Stimulated activated naive CD4-positive, alpha-beta T cell treated with Interleukin-2 at 50 U/mL for 16 hours (primary cell): ENCODE measurements around the gene RCN1.
"Not testable (repeated sequence)": the region's sequence is repeated elsewhere in the genome, so short reads cannot be mapped to it uniquely, and the experiment has no call there.

ENCODE experiments used
- DNase-seq: peaks from one replicate; lab custom pipeline; 2025; lab: John Stamatoyannopoulos, UW

The RCN1 gene

GRCh38 chr11:32113200-32113919, 22.5 kb downstream of the RCN1 start:
- DNase-seq = no peak

DNA sequence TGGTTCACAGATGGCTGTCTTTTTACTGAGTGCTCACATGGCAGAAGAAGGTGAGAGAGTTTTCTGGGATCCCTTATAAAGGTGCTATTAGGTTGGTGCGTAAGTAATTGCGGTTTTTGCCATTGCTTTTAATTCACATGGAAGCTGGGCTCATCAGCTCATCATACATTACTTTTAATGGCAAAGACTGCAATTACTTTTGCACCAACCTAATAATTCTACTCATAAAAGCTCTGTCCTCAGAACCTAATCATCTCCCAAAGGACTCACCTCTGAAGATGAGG, 23.0 kb downstream of the RCN1 start:
- no peak for DNase-seq

DNA sequence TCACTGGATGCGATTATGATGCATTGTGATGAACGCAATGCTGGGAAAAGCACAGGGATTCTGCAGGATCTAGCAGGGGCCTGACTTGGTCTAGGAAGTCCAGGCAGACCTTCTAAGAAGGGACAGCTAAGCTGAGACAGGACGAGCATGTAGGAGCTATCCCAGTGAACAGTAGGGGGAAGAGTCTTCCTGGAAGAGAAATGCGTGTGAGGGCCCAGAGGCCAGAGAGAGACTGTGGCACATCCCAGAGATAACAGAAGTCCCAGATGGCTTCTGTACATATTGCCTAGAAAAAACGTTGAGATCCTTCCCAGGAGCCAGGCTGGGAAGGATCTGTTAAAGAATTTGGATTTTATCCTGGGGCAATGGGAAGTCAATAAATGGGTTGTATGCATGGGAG, 24.6 kb downstream of the RCN1 start:
- no peak for DNase-seq

GRCh38 chr11:32116668-32117067, 25.8 kb downstream of the RCN1 start:
- no peak for DNase-seq

DNA sequence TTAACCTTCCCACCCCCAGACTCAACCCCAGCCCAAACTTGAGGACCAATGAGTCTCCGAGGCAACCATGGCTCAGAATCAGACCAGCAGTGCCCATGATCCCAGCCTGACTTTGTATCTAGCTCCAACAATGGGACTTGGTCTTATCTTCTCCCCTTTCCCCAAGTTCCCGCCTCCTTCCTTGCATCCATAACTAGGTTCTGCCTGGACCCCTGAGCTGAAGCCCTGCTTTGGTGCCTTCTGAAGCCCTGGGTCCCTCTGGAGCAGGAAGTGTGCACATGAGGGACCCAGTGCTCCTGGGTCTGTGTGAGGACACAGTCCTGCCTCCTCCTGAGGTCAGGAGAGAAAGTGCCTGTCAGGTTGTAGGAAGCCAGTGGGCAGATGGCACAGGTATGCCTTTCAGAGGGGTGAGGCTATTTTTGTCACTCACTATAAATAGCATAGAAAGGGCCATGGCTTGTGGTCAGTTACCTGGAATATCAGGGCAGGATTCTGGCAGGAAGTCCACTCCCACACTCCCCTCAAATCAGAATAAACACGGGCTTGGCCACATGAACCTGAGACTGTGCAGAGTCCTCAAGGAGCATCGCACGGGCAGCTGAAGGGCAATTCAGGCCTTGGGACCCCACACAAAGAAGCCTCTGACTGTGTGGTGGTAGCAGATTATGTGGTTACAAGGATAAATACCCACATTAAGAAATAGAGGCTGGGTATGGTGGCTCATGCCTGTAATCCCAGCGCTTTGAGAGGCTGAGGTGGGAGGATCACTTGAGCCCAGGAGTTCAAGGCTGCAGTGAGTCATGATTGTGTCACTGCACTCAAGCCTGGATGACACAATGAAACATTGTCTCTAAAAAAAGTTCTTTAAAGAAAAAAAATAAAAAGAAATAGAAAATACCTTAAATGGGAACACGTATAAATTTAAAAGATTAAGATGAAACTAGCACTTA, 27.4 kb downstream of the RCN1 start:
- no peak for DNase-seq

DNA sequence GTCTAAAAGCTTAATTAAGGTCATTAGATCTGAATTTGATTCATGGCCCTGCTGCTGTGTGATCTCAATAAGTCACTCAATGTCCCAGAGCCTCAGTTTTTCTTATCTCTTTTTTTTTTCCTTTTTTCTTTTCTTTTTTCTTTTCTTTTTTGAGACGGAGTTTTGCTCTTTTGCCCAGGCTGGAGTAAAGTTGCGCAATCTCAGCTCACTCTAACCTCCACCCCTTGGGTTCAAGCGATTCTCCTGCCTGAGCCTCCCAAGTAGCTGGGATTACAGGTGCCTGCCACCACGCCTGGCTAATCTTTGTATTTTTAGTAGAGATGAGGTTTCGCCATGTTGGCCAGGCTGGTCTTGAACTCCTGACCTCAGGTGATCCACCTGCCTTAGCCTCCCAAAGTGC, 28.3 kb downstream of the RCN1 start:
- DNase-seq = not testable (repeated sequence)

GRCh38 chr11:32121012-32121411, 30.1 kb downstream of the RCN1 start:
- no peak for DNase-seq

DNA sequence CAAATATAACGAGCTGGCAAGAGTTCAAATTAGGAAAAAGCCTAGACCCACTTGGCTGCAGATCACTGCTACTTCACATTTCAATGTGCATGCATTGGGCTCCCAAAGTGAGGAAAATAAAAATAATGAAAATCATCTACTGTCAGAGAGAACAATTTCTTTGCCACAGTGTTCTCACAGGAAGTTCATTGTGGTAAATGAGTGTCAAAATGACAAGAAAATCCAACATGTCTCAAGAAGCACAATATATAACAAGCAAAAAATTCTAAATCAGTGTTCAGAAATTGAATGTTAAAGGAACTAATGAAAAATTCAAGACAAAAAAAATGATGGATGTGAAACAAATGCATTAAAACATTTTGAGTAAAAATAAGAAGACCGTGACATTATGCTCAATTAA, 31.3 kb downstream of the RCN1 start:
- DNase-seq = no peak

GRCh38 chr11:32131321-32131720, 40.4 kb downstream of the RCN1 start:
- DNase-seq = no peak

DNA sequence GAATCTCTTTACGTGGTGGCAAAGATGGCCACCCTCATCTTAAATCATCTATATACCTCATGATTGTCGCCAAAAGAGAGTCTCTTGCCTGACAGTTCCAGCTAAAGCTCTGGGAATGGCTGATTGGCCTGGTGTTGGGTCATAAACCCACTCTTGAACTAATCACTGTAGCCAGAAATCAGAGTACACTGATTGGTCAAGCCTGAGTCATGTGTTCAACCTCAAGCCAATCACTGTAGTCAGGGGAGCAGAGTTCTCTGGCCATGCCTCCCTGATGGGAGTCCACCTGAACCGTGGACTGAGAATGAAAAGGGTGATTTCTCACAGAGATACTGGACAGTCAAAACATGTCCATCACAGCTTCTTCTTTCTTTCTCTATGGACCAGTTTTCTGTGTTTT, 45.8 kb downstream of the RCN1 start:
- no peak for DNase-seq

- no peak for DNase-seq
These were observed 46.4 kb downstream of the RCN1 start for GRCh38 chr11:32137263-32137662.

- DNase-seq = no peak
These were observed 47.0 kb downstream of the RCN1 start for GRCh38 chr11:32137869-32138268.

DNA sequence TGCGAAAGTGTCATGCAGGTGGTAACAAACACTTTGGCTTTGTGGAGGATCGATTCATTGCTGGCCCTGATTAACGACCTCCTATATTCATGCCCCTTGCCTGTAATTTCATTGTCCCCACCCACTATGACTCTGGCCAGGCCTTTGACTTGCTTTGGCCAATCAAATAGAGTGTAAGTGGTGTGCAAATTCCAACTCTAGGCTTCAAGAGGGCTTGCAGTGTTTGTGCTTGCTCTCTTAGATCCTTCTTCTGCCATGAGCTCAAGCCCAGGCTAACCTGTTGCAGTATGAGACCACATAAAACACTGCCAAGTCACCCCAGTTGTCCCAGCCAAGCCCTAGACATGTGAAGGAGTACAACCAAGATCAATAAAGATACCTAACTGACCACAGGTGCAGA, 48.0 kb downstream of the RCN1 start:
- DNase-seq = no peak

- DNase-seq = no peak
These were observed 49.1 kb downstream of the RCN1 start for GRCh38 chr11:32139896-32140520.

GRCh38 chr11:32141745-32142546, 51.1 kb downstream of the RCN1 start:
- DNase-seq = no peak

- DNase-seq = no peak
These were observed 52.5 kb downstream of the RCN1 start for GRCh38 chr11:32143378-32143777.

GRCh38 chr11:32145282-32145681, 54.4 kb downstream of the RCN1 start:
- no peak for DNase-seq

- no peak for DNase-seq
These were observed 58.0 kb downstream of the RCN1 start for GRCh38 chr11:32148895-32149294.

GRCh38 chr11:32149748-32150147, 58.9 kb downstream of the RCN1 start:
- no peak for DNase-seq

DNA sequence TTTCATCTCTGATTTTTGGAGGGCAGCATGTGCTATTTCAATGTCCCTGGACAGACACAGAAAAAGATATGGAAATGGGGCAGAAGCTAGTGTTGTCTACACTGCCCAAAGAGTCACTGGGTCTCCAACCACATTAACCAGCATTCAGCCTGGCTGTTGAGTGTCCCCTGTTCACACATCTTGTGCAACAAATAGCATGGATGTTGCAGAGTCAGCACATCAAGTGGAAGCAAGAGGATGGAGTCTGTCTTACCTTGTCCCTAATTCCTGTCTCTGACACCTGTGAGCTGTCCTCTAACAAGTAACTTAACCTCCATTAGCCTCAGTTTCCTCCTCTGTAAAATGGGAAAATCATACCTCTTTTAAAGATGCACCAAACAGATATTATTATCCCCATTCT, 60.2 kb downstream of the RCN1 start:
- no peak for DNase-seq

- DNase-seq = no peak
These were observed 61.3 kb downstream of the RCN1 start for GRCh38 chr11:32152216-32152615.

DNA sequence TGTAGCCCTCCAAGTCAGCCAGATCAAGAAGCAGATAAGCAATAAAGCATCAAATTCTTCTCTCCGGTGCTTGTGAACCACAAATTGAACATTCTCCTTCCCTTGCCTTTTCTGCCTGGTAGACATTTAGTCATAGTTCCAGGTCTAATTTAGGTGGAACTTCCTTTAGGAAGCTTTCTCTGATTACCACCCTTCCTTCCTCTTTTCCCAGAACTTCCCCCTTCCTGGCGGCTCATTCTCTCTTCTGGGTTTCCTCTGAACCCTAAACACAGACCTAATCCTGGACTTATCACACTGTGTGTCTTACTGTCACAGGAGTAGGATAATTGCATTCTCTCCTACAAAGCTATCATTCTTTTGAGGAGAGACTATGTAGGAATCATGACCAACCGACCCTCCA, 61.9 kb downstream of the RCN1 start:
- no peak for DNase-seq
